GM12874 (cell line): Measurements from ENCODE around the gene RALB.

ENCODE experiments used
- CTCF ChIP-seq: IDR thresholded peaks from 2 replicates; pipeline ENCODE4 v1.5.1; 2011; ENCODE audit warnings: low read depth, mild to moderate bottlenecking, control low read depth, low read length, moderate library complexity; ENCODE audit not compliant: insufficient read depth

Gene RALB

DNA sequence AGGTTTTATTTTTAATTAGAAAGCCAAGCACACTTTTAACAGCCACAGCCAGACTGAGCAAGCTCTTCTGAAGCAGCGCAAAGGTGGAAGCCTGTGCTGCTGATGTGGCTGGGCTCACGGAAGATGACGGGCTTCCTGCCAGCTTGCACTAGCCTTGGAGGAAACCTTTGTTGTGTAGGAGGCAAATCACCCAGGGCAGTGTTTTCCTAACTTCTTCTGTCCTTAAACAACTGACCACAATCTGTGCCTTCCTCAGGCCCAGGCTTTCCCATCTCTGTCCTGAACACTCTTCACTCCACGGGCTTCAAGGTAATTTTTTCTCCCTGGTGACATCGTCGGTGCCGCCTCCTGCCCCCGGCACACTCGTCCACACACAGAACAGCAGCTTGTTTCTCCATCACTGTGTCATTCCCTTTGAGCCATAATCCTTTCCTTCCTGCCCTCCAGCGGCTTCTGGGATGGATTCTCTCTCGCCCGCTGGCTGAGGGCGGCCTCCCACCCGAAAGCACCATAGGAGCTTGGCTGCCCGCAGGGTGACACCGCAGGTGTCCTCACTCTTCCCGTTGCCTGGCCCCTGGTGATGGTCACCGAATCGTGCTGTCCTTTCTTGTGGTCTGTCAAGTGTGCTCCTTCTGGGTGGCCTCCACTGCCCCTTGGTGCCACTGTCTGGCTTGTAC lies 62.2 kb downstream of the RALB start:
- no peak for TF ChIP-seq CTCF

DNA sequence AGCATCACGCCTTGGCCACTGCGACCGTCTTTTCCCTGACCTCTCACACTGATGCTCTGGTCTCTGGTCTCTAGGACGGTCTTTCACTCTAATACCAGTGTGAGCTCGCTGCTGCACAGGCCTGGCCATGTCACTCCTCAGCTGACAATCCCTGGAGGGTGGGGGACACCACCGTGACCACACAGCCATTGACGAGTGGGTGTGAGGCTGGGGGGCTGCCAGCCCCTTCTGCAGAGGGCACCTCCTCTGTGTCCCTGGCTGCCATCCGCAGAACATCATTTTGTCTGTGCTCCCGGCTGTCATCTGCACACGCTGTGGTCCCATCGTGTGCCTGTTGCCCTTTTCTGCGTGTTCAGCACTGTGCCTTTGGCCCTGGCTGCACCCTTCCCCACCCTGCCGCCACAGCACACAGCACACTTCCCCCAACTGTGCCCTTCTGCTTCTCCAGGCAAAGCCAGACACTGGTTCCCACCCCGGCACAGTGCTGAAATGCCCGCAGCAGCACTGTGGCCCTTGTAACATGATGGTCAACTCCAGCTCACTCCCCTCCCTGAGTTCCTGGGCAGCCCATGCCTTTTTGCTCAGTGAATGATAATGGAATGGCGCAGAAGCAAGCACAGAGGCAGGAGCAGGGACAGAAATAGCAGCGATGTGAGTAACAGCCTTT lies 62.8 kb downstream of the RALB start:
- TF ChIP-seq CTCF = no peak

DNA sequence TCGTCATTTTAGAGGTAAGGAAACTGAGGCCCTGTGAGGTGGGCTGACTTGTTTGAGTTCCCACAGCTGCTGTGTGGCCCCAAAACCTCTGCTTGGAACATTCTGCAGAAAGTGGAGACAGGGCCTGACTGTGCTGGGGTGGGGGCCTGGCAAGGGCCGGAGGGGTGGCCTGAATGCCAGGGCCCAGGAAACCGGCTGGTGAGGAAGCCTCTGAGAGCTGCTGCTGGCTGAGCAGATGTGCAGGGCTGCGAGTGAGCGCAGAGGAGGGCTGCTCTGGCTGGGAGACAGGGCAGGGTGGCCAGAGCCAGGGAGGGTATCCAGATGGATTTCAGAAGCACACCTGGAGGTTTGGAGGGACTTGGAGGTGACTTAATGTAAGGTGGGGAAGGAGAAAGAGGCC lies 63.4 kb downstream of the RALB start:
- no peak for TF ChIP-seq CTCF

- no peak for TF ChIP-seq CTCF
Observed at GRCh38 chr2:120316528-120317179, 64.0 kb downstream of the RALB start.

DNA sequence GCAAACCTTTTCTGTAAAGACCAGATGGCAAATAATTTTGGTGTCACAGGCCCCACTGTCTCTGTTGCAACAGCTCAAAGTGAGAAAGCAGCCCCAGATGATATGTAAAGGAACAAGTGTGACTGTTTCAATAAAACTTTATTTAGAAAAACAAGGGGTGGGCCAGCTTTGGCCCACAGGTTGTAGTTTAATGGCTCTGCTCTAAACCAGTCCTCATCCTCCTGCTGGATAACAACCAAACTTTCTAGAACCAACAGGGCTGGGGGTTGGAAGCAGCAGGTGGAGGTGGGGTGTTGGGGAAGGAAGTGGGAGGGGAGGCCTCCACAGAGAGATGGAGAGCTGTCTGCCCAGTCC lies 64.5 kb downstream of the RALB start:
- no peak for TF ChIP-seq CTCF

GRCh38 chr2:120317916-120318315 lies 65.3 kb downstream of the RALB start:
- no peak for TF ChIP-seq CTCF

- no peak for TF ChIP-seq CTCF
Observed at GRCh38 chr2:120318626-120319025, 66.0 kb downstream of the RALB start.
